Trophoblast cell (in vitro differentiated cells and primary cell): ENCODE results near the gene RNF121. TPM values are rescaled to one million over a fixed set of nuclear protein-coding genes. Genes with fewer than 3 reads are reported as not detected.
"Not testable (repeated sequence)": the region's sequence is repeated elsewhere in the genome, so short reads cannot be mapped to it uniquely, and the experiment has no call there.

Experiments
- DNase-seq, 2 donors: peaks; one replicate each; pipeline ENCODE4 v3.0.0-alpha.2; 2016
- H2AFZ ChIP-seq: 2 replicates; pipeline ENCODE4 v1.6.1; 2013; ENCODE audit warnings: low read length, moderate library complexity, mild to moderate bottlenecking; ENCODE audit not compliant: insufficient read depth, poor library complexity
- H2AK5ac ChIP-seq: 2 replicates; pipeline ENCODE4 v1.6.1; 2013; ENCODE audit warnings: mild to moderate bottlenecking, low read length
- H2BK120ac ChIP-seq: 2 replicates; pipeline ENCODE4 v1.6.1; 2013; ENCODE audit warnings: low read length, mild to moderate bottlenecking, moderate library complexity; ENCODE audit not compliant: insufficient read depth, poor library complexity
- H2BK12ac ChIP-seq: 2 replicates; pipeline ENCODE4 v1.6.1; 2013; ENCODE audit warnings: mild to moderate bottlenecking, low read length, moderate library complexity
- H2BK5ac ChIP-seq: 2 replicates; pipeline ENCODE4 v1.6.1; 2013; ENCODE audit warnings: low read length, low read depth, moderate library complexity, mild to moderate bottlenecking; ENCODE audit not compliant: poor library complexity
- H3K14ac ChIP-seq: 2 replicates; pipeline ENCODE4 v1.6.1; 2013; ENCODE audit warnings: mild to moderate bottlenecking, low read length
- H3K18ac ChIP-seq: 2 replicates; pipeline ENCODE4 v1.6.1; 2013; ENCODE audit warnings: mild to moderate bottlenecking, low read length
- H3K23ac ChIP-seq: 2 replicates; pipeline ENCODE4 v1.6.1; 2013; ENCODE audit warnings: low read length
- H3K27ac ChIP-seq: 2 replicates; pipeline ENCODE4 v1.5.1; 2013; ENCODE audit warnings: low read depth, mild to moderate bottlenecking, inconsistent platforms, low read length, moderate library complexity
- H3K27me3 ChIP-seq: 2 replicates; pipeline ENCODE4 v1.6.1; 2013; ENCODE audit warnings: inconsistent platforms, mild to moderate bottlenecking, low read length, moderate library complexity; ENCODE audit not compliant: insufficient read depth
- H3K36me3 ChIP-seq, 2 experiments: 1 replicate in 1 of 2; 2 replicates in 1 of 2; pipeline ENCODE4 v1.6.1; 2013; ENCODE audit warnings: low read length in 2 of 2, mild to moderate bottlenecking in 2 of 2, moderate library complexity in 1 of 2; ENCODE audit not compliant: insufficient read depth in 2 of 2, control insufficient read depth in 1 of 2
- H3K4ac ChIP-seq: 2 replicates; pipeline ENCODE4 v1.6.1; 2013; ENCODE audit warnings: low read depth, mild to moderate bottlenecking, low read length, moderate library complexity
- H3K4me1 ChIP-seq, 2 experiments: 1 replicate in 1 of 2; 2 replicates in 1 of 2; pipeline ENCODE4 v1.6.1; 2013; ENCODE audit warnings: low read length in 2 of 2, mild to moderate bottlenecking in 2 of 2, moderate library complexity in 1 of 2; ENCODE audit not compliant: insufficient read depth in 2 of 2, control insufficient read depth in 1 of 2
- H3K4me2 ChIP-seq: 2 replicates; pipeline ENCODE4 v1.6.1; 2013; ENCODE audit warnings: inconsistent platforms, mild to moderate bottlenecking, low read length, moderate library complexity
- H3K4me3 ChIP-seq: 2 replicates; pipeline ENCODE4 v1.5.1; 2013; ENCODE audit warnings: mild to moderate bottlenecking, low read depth, low read length, inconsistent platforms
- H3K79me1 ChIP-seq: one replicate; pipeline ENCODE4 v1.6.1; 2013; ENCODE audit warnings: low read length
- H3K79me2 ChIP-seq: 2 replicates; pipeline ENCODE4 v1.6.1; 2013; ENCODE audit warnings: low read length, mild to moderate bottlenecking; ENCODE audit not compliant: control insufficient read depth, insufficient read depth, poor library complexity
- H3K9ac ChIP-seq: 2 replicates; pipeline ENCODE4 v1.6.1; 2013; ENCODE audit warnings: mild to moderate bottlenecking, low read length
- H3K9me3 ChIP-seq: 2 replicates; pipeline ENCODE4 v1.6.1; 2013; ENCODE audit warnings: low read depth, mild to moderate bottlenecking, control low read depth, inconsistent platforms, low read length; ENCODE audit not compliant: insufficient read depth
- H4K12ac ChIP-seq: 2 replicates; pipeline ENCODE4 v1.6.1; 2013; ENCODE audit warnings: low read depth, mild to moderate bottlenecking, low read length, moderate library complexity
- H4K8ac ChIP-seq: 2 replicates; pipeline ENCODE4 v1.6.1; 2013; ENCODE audit warnings: low read depth, mild to moderate bottlenecking, low read length, moderate library complexity
- H4K91ac ChIP-seq: one replicate; pipeline ENCODE4 v1.6.1; 2013; ENCODE audit warnings: low read depth, mild to moderate bottlenecking, low read length, moderate library complexity
- WGBS: extraction: QIAGEN DNeasy Blood & Tissue Kit; methylation state at CpG from one replicate; pipeline ENCODE4 v1.1.7; 2013; ENCODE audit warnings: missing lambda C conversion rate; ENCODE audit not compliant: insufficient read length, insufficient coverage; ENCODE audit errors: extremely low coverage; 5-methylcytosine and 5-hydroxymethylcytosine counted together
- polyA plus RNA-seq: library from polyadenylated mRNA; stranded (reverse); fragments of 200-250 nt; gene quantifications from 2 replicates; pipeline ENCODE4 v1.2.3, GENCODE V29; 2013

Gene RNF121
- polyA plus RNA-seq, result 28.0 and 29.3 TPM in 2 replicates

DNA sequence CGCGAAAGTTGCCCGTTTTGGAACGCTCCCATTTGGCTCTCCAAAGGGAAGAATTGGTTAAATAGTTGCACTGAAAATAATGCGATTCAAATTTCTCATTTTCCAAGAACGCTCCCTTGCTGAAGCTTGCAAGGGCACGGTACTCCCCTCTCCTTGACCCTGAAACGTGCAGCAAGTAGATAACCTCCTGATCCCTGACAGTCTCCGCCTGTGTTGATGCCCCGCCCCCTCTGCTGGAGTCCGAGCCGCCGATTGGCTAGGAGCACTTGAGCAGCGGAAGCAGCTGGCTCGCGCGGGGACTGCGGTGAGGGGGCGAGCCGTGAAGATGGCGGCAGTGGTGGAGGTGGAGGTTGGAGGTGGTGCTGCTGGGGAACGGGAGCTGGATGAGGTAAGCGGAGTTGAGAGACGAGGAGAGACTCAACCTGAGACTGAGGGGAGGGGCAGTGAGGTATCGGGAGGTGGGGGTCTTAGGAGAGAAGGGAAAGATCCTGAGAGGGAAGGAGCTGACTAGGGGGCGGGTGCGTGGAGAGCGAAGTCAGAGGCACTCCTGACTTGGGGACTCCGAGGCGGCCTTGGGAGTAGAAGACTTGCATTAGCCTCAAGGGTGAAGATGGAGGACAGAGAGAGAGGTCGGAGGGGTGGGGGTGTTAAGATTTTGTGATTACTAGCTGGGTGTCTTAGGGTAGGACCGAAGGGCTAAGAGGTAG is at the start of gene RNF121:
Gene RNF121 (plus strand): TSS at position 310 of the 707 bp plus-strand sequence. CDS start 16 bp downstream, at position 326.
- H3K23ac ChIP-seq, result no peak within 1 kb of the TSS
- H2AFZ ChIP-seq, result peak within 1 kb of the TSS; percentile 96
- peak within 1 kb of the TSS; percentile 62 for H2BK120ac ChIP-seq
- H3K27me3 ChIP-seq, result no peaks in the 10 kb centered on the region
- no peak within 1 kb of the TSS for H2AK5ac ChIP-seq
- H2BK12ac ChIP-seq, result no peak within 1 kb of the TSS
- peak within 1 kb of the TSS; percentile 84 for H3K14ac ChIP-seq
- peak within 1 kb of the TSS; percentile 80 for H3K18ac ChIP-seq
- DNase-seq, result peak; percentile 96 to 98
- H4K12ac ChIP-seq, result peak within 1 kb of the TSS; percentile 89
- no CpG with 5 or more reads among the region's 32 CpGs for WGBS
- H4K8ac ChIP-seq, result peak within 1 kb of the TSS; percentile 93
- peak within 1 kb of the TSS; percentile 81 for H3K4me3 ChIP-seq
- peak within 1 kb of the TSS; percentile 89 for H2BK5ac ChIP-seq
- H3K79me1 ChIP-seq, result peaks cover 9% of the 10 kb centered on the region
- peaks cover 0 to 2% of the 10 kb centered on the region in 2 experiments for H3K36me3 ChIP-seq
- H3K4ac ChIP-seq, result peak within 1 kb of the TSS; percentile 93
- H3K79me2 ChIP-seq, result peaks cover 14% of the 10 kb centered on the region
- peaks cover 6 to 7% of the 10 kb centered on the region in 2 experiments for H3K4me1 ChIP-seq
- H4K91ac ChIP-seq, result peak within 1 kb of the TSS; percentile 67
- peak within 1 kb of the TSS; percentile 82 for H3K4me2 ChIP-seq
- no peaks in the 10 kb centered on the region for H3K9me3 ChIP-seq
- H3K27ac ChIP-seq, result peak within 1 kb of the TSS; percentile 69
- peak within 1 kb of the TSS; percentile 85 for H3K9ac ChIP-seq

DNA sequence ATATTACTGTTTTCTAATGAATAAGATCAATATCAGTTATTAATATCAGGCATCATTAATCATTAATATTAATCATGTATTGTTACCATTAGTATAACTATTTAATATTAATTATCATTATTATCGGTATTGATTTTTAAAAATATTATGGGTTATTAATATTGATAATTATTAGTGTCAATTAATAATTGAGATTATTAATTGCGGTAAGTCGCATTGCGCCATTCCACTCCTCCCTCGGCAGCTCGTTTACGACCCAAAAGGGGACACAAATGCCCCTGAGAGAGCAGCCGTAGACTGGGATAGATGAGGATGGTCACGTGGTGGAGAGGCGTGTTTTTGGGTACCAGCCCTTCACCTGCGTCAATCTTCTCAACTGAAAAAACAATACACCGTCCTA is 43.0 kb upstream of the RNF121 start:
- H3K9ac ChIP-seq, H3K23ac ChIP-seq, H3K4me3 ChIP-seq, H2BK5ac ChIP-seq, H3K14ac ChIP-seq, H3K18ac ChIP-seq, H2AFZ ChIP-seq, DNase-seq, H3K36me3 ChIP-seq, H2BK120ac ChIP-seq, H4K12ac ChIP-seq, H3K4me2 ChIP-seq, H3K27ac ChIP-seq, H2AK5ac ChIP-seq, H2BK12ac ChIP-seq, H3K9me3 ChIP-seq, H3K4ac ChIP-seq, H3K79me1 ChIP-seq, H4K91ac ChIP-seq, H3K27me3 ChIP-seq, H3K4me1 ChIP-seq, H3K79me2 ChIP-seq, H4K8ac ChIP-seq: not testable (repeated sequence)
- WGBS, result no CpG with 5 or more reads among the region's 12 CpGs

GRCh38 chr11:71888335-71889010 is 40.4 kb upstream of the RNF121 start:
- not testable (repeated sequence) for H3K27me3 ChIP-seq, H3K27ac ChIP-seq, H2BK12ac ChIP-seq, H3K4ac ChIP-seq, H4K91ac ChIP-seq, H2AFZ ChIP-seq, H3K4me3 ChIP-seq, H3K9ac ChIP-seq, DNase-seq, H3K23ac ChIP-seq, H3K14ac ChIP-seq, H3K18ac ChIP-seq, H2BK5ac ChIP-seq, H4K12ac ChIP-seq, H3K4me1 ChIP-seq, H3K36me3 ChIP-seq, H2AK5ac ChIP-seq, H3K4me2 ChIP-seq, H3K79me1 ChIP-seq, H3K79me2 ChIP-seq, H4K8ac ChIP-seq, H2BK120ac ChIP-seq, H3K9me3 ChIP-seq
- WGBS, result no CpG with 5 or more reads among the region's 14 CpGs

DNA sequence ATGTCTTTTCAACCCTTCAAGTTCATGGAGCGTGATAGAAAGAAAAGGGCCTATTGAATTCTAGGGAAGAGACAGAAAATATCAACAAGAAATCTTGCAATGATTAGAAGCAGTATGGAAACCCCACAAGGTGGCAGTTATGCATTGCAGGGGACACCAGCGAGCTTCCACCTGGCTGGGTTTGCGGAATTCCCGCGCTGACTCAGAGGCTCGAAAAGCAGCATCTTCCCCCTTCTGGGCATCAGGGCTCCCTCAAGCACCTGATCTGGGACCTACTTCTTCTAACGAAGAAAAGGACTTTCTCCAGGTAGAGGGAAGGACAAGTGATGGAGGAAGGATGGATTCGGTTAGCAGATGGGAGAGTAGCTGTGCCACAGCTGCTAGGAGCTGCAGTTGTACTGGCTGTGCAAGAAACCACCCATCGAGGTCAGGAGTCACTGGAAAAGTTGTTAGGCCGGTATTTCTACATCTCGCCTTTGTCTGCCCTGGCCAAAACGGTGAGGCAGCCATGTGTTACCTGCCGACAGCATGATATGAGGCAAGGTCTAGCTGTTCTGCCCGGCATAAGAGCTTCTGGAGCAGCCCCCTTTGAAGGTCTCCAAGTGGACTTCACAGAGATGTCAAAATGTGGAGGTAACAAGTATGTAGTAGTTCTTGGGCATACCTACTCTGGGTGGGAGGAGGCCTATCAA is 39.5 kb upstream of the RNF121 start:
- H4K91ac ChIP-seq, result peak overlapping the region; percentile 11
- not testable (repeated sequence) for H3K79me2 ChIP-seq, H3K4me2 ChIP-seq, H3K4me3 ChIP-seq, H3K4me1 ChIP-seq, H2AFZ ChIP-seq, H3K36me3 ChIP-seq, H3K79me1 ChIP-seq, H4K12ac ChIP-seq, H4K8ac ChIP-seq, H3K27ac ChIP-seq, H2AK5ac ChIP-seq, H2BK12ac ChIP-seq, H2BK5ac ChIP-seq, H3K23ac ChIP-seq, H3K9me3 ChIP-seq, H3K27me3 ChIP-seq, H3K4ac ChIP-seq, H3K18ac ChIP-seq, H3K9ac ChIP-seq
- H3K14ac ChIP-seq, result peak overlapping the region; percentile 8
- whole genome bisulfite sequencing, result no CpG with 5 or more reads among the region's 14 CpGs
- peak overlapping the region; percentile 37 for H2BK120ac ChIP-seq
- peak; percentile 56 to 74 for DNase-seq
